Measurements from ENCODE around the gene ANK3.

The ANK3 gene

GRCh38 chr10:59997827-59998525 lies 391.7 kb downstream of the ANK3 start:
- Histone ChIP-seq H3K4me3 (ENCODE audit: low read depth, low read length) (no peak overlapping the region), H3K9ac (ENCODE audit: low read length) (no peak overlapping the region), H3K9me3 (ENCODE audit: control insufficient read depth, insufficient read depth, low read depth, low read length) (0 out of 2 replicates have a peak, but pooled peaks cover 4% of the 10 kb centered on the region), H3K4me1 (ENCODE audit: control insufficient read depth, insufficient read depth, low read length) (peaks cover 3% of the 10 kb centered on the region), H3K36me3 (ENCODE audit: control insufficient read depth, insufficient read depth, low read length) (no peaks in the 10 kb centered on the region), H3K27ac (ENCODE audit: low read depth, low read length) (no peak overlapping the region), H3K27me3 (ENCODE audit: control insufficient read depth, insufficient read depth, low read length) (no peaks in the 10 kb centered on the region)

- H3K4me1 ChIP-seq (ENCODE audit: control insufficient read depth, insufficient read depth, low read length) = peaks cover 9% of the 10 kb centered on the region; the same call in 1 of the 2 replicates
- no peak overlapping the region for H3K4me3 ChIP-seq (ENCODE audit: low read depth, low read length)
- H3K27me3 ChIP-seq (ENCODE audit: control insufficient read depth, insufficient read depth, low read length) = no peaks in the 10 kb centered on the region
- H3K9ac ChIP-seq (ENCODE audit: low read length) = no peak overlapping the region
- H3K36me3 ChIP-seq (ENCODE audit: control insufficient read depth, insufficient read depth, low read length) = no peaks in the 10 kb centered on the region
- no peak overlapping the region for H3K27ac ChIP-seq (ENCODE audit: low read depth, low read length)
- H3K9me3 ChIP-seq (ENCODE audit: control insufficient read depth, insufficient read depth, low read depth, low read length) = 0 out of 2 replicates have a peak, but pooled peaks cover 4% of the 10 kb centered on the region
Observed at GRCh38 chr10:59995862-59996261, 393.8 kb downstream of the ANK3 start.

- Histone ChIP-seq H3K4me3 (ENCODE audit: low read depth, low read length) (no peak overlapping the region), H3K4me1 (ENCODE audit: control insufficient read depth, insufficient read depth, low read length) (peaks cover 9% of the 10 kb centered on the region; the same call in 1 of the 2 replicates), H3K9ac (ENCODE audit: low read length) (no peak overlapping the region), H3K27ac (ENCODE audit: low read depth, low read length) (no peak overlapping the region), H3K9me3 (ENCODE audit: control insufficient read depth, insufficient read depth, low read depth, low read length) (0 out of 2 replicates have a peak, but pooled peaks cover 4% of the 10 kb centered on the region), H3K36me3 (ENCODE audit: control insufficient read depth, insufficient read depth, low read length) (no peaks in the 10 kb centered on the region), H3K27me3 (ENCODE audit: control insufficient read depth, insufficient read depth, low read length) (no peaks in the 10 kb centered on the region)
Observed at GRCh38 chr10:59993931-59994330, 395.7 kb downstream of the ANK3 start.

GRCh38 chr10:59991661-59992060 lies 398.0 kb downstream of the ANK3 start:
- H3K9me3 ChIP-seq (ENCODE audit: control insufficient read depth, insufficient read depth, low read depth, low read length) = peaks cover 4% of the 10 kb centered on the region; the same call in 1 of the 2 replicates
- H3K27ac ChIP-seq (ENCODE audit: low read depth, low read length) = no peak overlapping the region
- peaks cover 9% of the 10 kb centered on the region; the same call in 1 of the 2 replicates for H3K4me1 ChIP-seq (ENCODE audit: control insufficient read depth, insufficient read depth, low read length)
- H3K36me3 ChIP-seq (ENCODE audit: control insufficient read depth, insufficient read depth, low read length) = no peaks in the 10 kb centered on the region
- H3K4me3 ChIP-seq (ENCODE audit: low read depth, low read length) = no peak overlapping the region
- no peaks in the 10 kb centered on the region for H3K27me3 ChIP-seq (ENCODE audit: control insufficient read depth, insufficient read depth, low read length)
- H3K9ac ChIP-seq (ENCODE audit: low read length) = no peak overlapping the region

- Histone ChIP-seq H3K4me1 (ENCODE audit: control insufficient read depth, insufficient read depth, low read length) (peaks cover 9% of the 10 kb centered on the region; the same call in 1 of the 2 replicates), H3K9me3 (ENCODE audit: control insufficient read depth, insufficient read depth, low read depth, low read length) (no peaks in the 10 kb centered on the region; the same call in 1 of the 2 replicates), H3K27ac (ENCODE audit: low read depth, low read length) (no peak overlapping the region), H3K27me3 (ENCODE audit: control insufficient read depth, insufficient read depth, low read length) (no peaks in the 10 kb centered on the region), H3K4me3 (ENCODE audit: low read depth, low read length) (no peak overlapping the region), H3K36me3 (ENCODE audit: control insufficient read depth, insufficient read depth, low read length) (no peaks in the 10 kb centered on the region), H3K9ac (ENCODE audit: low read length) (no peak overlapping the region)
Observed at GRCh38 chr10:59991117-59991516, 398.6 kb downstream of the ANK3 start.

GRCh38 chr10:59985639-59986038 lies 404.0 kb downstream of the ANK3 start:
- Histone ChIP-seq H3K27me3 (ENCODE audit: control insufficient read depth, insufficient read depth, low read length) (no peaks in the 10 kb centered on the region), H3K36me3 (ENCODE audit: control insufficient read depth, insufficient read depth, low read length) (no peaks in the 10 kb centered on the region), H3K4me3 (ENCODE audit: low read depth, low read length) (no peak overlapping the region), H3K27ac (ENCODE audit: low read depth, low read length) (no peak overlapping the region), H3K9me3 (ENCODE audit: control insufficient read depth, insufficient read depth, low read depth, low read length) (no peaks in the 10 kb centered on the region; the same call in 1 of the 2 replicates), H3K4me1 (ENCODE audit: control insufficient read depth, insufficient read depth, low read length) (no peaks in the 10 kb centered on the region), H3K9ac (ENCODE audit: low read length) (no peak overlapping the region)

- Histone ChIP-seq H3K36me3 (ENCODE audit: control insufficient read depth, insufficient read depth, low read length) (no peaks in the 10 kb centered on the region), H3K9me3 (ENCODE audit: control insufficient read depth, insufficient read depth, low read depth, low read length) (no peaks in the 10 kb centered on the region; the same call in 1 of the 2 replicates), H3K9ac (ENCODE audit: low read length) (no peak overlapping the region), H3K27ac (ENCODE audit: low read depth, low read length) (no peak overlapping the region), H3K27me3 (ENCODE audit: control insufficient read depth, insufficient read depth, low read length) (no peaks in the 10 kb centered on the region), H3K4me3 (ENCODE audit: low read depth, low read length) (no peak overlapping the region), H3K4me1 (ENCODE audit: control insufficient read depth, insufficient read depth, low read length) (no peaks in the 10 kb centered on the region)
Observed at GRCh38 chr10:59984415-59984814, 405.3 kb downstream of the ANK3 start.

GRCh38 chr10:59980356-59980755 lies 409.3 kb downstream of the ANK3 start:
- Histone ChIP-seq H3K27ac (ENCODE audit: low read depth, low read length) (no peak overlapping the region), H3K27me3 (ENCODE audit: control insufficient read depth, insufficient read depth, low read length) (no peaks in the 10 kb centered on the region), H3K9ac (ENCODE audit: low read length) (no peak overlapping the region), H3K4me1 (ENCODE audit: control insufficient read depth, insufficient read depth, low read length) (no peaks in the 10 kb centered on the region), H3K4me3 (ENCODE audit: low read depth, low read length) (no peak overlapping the region), H3K36me3 (ENCODE audit: control insufficient read depth, insufficient read depth, low read length) (no peaks in the 10 kb centered on the region), H3K9me3 (ENCODE audit: control insufficient read depth, insufficient read depth, low read depth, low read length) (peaks cover 20% of the 10 kb centered on the region)

- no peak overlapping the region for H3K4me3 ChIP-seq (ENCODE audit: low read depth, low read length)
- H3K4me1 ChIP-seq (ENCODE audit: control insufficient read depth, insufficient read depth, low read length) = no peaks in the 10 kb centered on the region
Observed at GRCh38 chr10:59977486-59977885, 412.2 kb downstream of the ANK3 start.

GRCh38 chr10:59976909-59977308 lies 412.8 kb downstream of the ANK3 start:
- Histone ChIP-seq H3K36me3 (ENCODE audit: control insufficient read depth, insufficient read depth, low read length) (no peaks in the 10 kb centered on the region), H3K27me3 (ENCODE audit: control insufficient read depth, insufficient read depth, low read length) (no peaks in the 10 kb centered on the region), H3K4me1 (ENCODE audit: control insufficient read depth, insufficient read depth, low read length) (no peaks in the 10 kb centered on the region), H3K9ac (ENCODE audit: low read length) (no peak overlapping the region), H3K27ac (ENCODE audit: low read depth, low read length) (no peak overlapping the region), H3K4me3 (ENCODE audit: low read depth, low read length) (no peak overlapping the region), H3K9me3 (ENCODE audit: control insufficient read depth, insufficient read depth, low read depth, low read length) (peaks cover 20% of the 10 kb centered on the region)

More at GRCh38 chr10:59977486-59977885, 412.2 kb downstream of the ANK3 start:
- no peak overlapping the region for H3K27ac ChIP-seq (ENCODE audit: low read depth, low read length)
- H3K36me3 ChIP-seq (ENCODE audit: control insufficient read depth, insufficient read depth, low read length) = no peaks in the 10 kb centered on the region
- H3K27me3 ChIP-seq (ENCODE audit: control insufficient read depth, insufficient read depth, low read length) = no peaks in the 10 kb centered on the region
- peaks cover 20% of the 10 kb centered on the region for H3K9me3 ChIP-seq (ENCODE audit: control insufficient read depth, insufficient read depth, low read depth, low read length)
- no peak overlapping the region for H3K9ac ChIP-seq (ENCODE audit: low read length)
